B cell (primary cell): Measurements from ENCODE around the gene ACY1. TPM values are rescaled to one million over a fixed set of nuclear protein-coding genes. Genes with fewer than 3 reads are reported as not detected.

Source experiments
- ATAC-seq: fragments of 200-7000 bp; cut with Tn5 transposase; one replicate; pipeline ENCODE4 v1.10.0; 2021; ENCODE audit warnings: low read depth, mild to moderate bottlenecking, moderate number of reproducible peaks, moderate library complexity
- CTCF ChIA-PET: fragments of 350-600 bp; sonication (Branson Sonifier 250); formaldehyde crosslinking; loops from one replicate; lab custom pipeline; 2021; ENCODE audit warnings: antibody characterized with exemption, inconsistent platforms; lab: Charles Lee
- POLR2A ChIA-PET: fragments of 350-600 bp; sonication (Branson Sonifier 250); formaldehyde crosslinking; loops from one replicate; lab custom pipeline; 2021; ENCODE audit warnings: antibody characterized with exemption; lab: Charles Lee
- DNase-seq: peaks from one replicate; pipeline ENCODE4 v3.0.0; 2013
- H2AFZ ChIP-seq: 2 replicates; pipeline ENCODE4 v1.6.1; 2012; ENCODE audit warnings: mild to moderate bottlenecking, low read depth, low read length; ENCODE audit not compliant: insufficient read depth, poor library complexity, severe bottlenecking
- H3K27ac ChIP-seq, 2 donors: 1 replicate in 1 of 2; 2 replicates in 1 of 2; pipeline ENCODE4 v1.5.1; 2012 to 2013; ENCODE audit warnings: low read length in 2 of 2, mild to moderate bottlenecking in 2 of 2, moderate library complexity in 1 of 2
- H3K27me3 ChIP-seq, 4 experiments: fragments of 200-600 bp in 1 of 4; sonication (generic) in 1 of 4; replicated peaks in 1 of 4; 1 replicate in 2 of 4; 2 replicates in 2 of 4; pipeline versions ENCODE4 v1.6.1 to v1.7.0; 2013 to 2016; ENCODE audit warnings: low read length in 3 of 4, mild to moderate bottlenecking in 2 of 4, mixed read lengths in 1 of 4, moderate library complexity in 1 of 4; ENCODE audit not compliant: insufficient read depth in 4 of 4, control insufficient read depth in 3 of 4; ENCODE audit errors: control extremely low read depth in 1 of 4
- H3K36me3 ChIP-seq, 2 experiments: replicated peaks in 1 of 2; 1 replicate in 1 of 2; 2 replicates in 1 of 2; pipeline versions ENCODE4 v1.6.1 to v1.7.1; 2013; ENCODE audit warnings: low read length in 1 of 2; ENCODE audit not compliant: insufficient read depth in 2 of 2, control insufficient read depth in 1 of 2; ENCODE audit errors: control extremely low read depth in 1 of 2, extremely low read depth in 1 of 2
- H3K4me1 ChIP-seq, 2 donors: fragments of 200-600 bp in 1 of 2; sonication (generic) in 1 of 2; 1 replicate in 1 of 2; 2 replicates in 1 of 2; pipeline versions ENCODE4 v1.5.1 to v1.6.1; 2013 to 2017; ENCODE audit warnings: low read length in 2 of 2; ENCODE audit not compliant: control insufficient read depth in 2 of 2, insufficient read depth in 2 of 2
- H3K4me2 ChIP-seq: replicated peaks from 2 replicates; pipeline ENCODE3; 2012; ENCODE audit warnings: mild to moderate bottlenecking, low read depth, low read length; ENCODE audit not compliant: poor library complexity, severe bottlenecking
- H3K4me3 ChIP-seq, 5 experiments: fragments of 200-600 bp in 1 of 5; sonication (generic) in 1 of 5; 1 replicate in 3 of 5; 2 replicates in 2 of 5; pipeline versions ENCODE4 v1.5.1 to v1.7.0; 2011 to 2016; ENCODE audit warnings: low read length in 4 of 5, mild to moderate bottlenecking in 4 of 5, low read depth in 2 of 5, control low read depth in 1 of 5, moderate library complexity in 1 of 5; ENCODE audit not compliant: insufficient read depth in 1 of 5; ENCODE audit errors: control extremely low read depth in 1 of 5, extremely low read depth in 1 of 5
- H3K79me2 ChIP-seq: fragments of 200-600 bp; sonication (generic); one replicate; pipeline ENCODE4 v1.6.0; 2016; ENCODE audit warnings: low read length; ENCODE audit not compliant: control insufficient read depth, insufficient read depth
- H3K9ac ChIP-seq: fragments of 200-600 bp; sonication (generic); 2 replicates; pipeline ENCODE4 v1.6.1; 2017; ENCODE audit warnings: mild to moderate bottlenecking, low read length, moderate library complexity
- H3K9me3 ChIP-seq, 3 donors: one replicate each; pipeline versions ENCODE4 v1.6.1 to v1.7.1; 2013; ENCODE audit warnings: low read length in 2 of 3; ENCODE audit not compliant: control insufficient read depth in 2 of 3, insufficient read depth in 1 of 3; ENCODE audit errors: control extremely low read depth in 1 of 3
- H4K20me1 ChIP-seq: 2 replicates; pipeline ENCODE4 v1.6.0; 2012; ENCODE audit warnings: mild to moderate bottlenecking, low read length; ENCODE audit not compliant: insufficient read depth, control insufficient read depth, poor library complexity, severe bottlenecking
- H3K27ac Mint-ChIP-seq: one replicate; pipeline ENCODE4 v1.8.0; 2021; ENCODE audit warnings: mixed read lengths
- H3K27me3 Mint-ChIP-seq: one replicate; pipeline ENCODE4 v1.8.0; 2021; ENCODE audit warnings: mixed read lengths
- H3K4me1 Mint-ChIP-seq: one replicate; pipeline ENCODE4 v1.8.0; 2021; ENCODE audit warnings: mixed read lengths
- H3K4me3 Mint-ChIP-seq: one replicate; pipeline ENCODE4 v1.8.0; 2021; ENCODE audit warnings: mixed read lengths
- H3K9me3 Mint-ChIP-seq: one replicate; pipeline ENCODE4 v1.8.0; 2022; ENCODE audit warnings: mixed read lengths; ENCODE audit not compliant: insufficient read depth
- EZH2 ChIP-seq: IDR thresholded peaks from 2 replicates; pipeline ENCODE4 v1.6.1; 2012; ENCODE audit warnings: borderline replicate concordance, low read depth, mild to moderate bottlenecking, moderate library complexity, low read length; ENCODE audit not compliant: insufficient read depth, poor library complexity, severe bottlenecking
- WGBS: methylation state at CpG from one replicate; pipeline ENCODE4 v1.1.5; 2013; ENCODE audit warnings: missing lambda C conversion rate; ENCODE audit not compliant: insufficient coverage; 5-methylcytosine and 5-hydroxymethylcytosine counted together
- intact Hi-C: fragments of 100-400 bp; cut with micrococcal nuclease; formaldehyde crosslinking; loops from one replicate; pipeline ENCODE4 v1.10.0; 2022
- polyA plus RNA-seq: library from polyadenylated mRNA; depleted of rRNA; stranded (reverse); fragments of >200 nt; gene quantifications from 2 replicates; pipeline ENCODE4 v1.2.3, GENCODE V29; 2012
- total RNA-seq, 2 donors: library from RNA; stranded (reverse); fragments of 120-200 nt in 1 of 2; gene quantifications; 1 replicate in 1 of 2; 2 replicates in 1 of 2; pipeline versions ENCODE4 v1.2.3 to v1.2.4, GENCODE V29; 2013 to 2022
- TF ChIP-seq, protein P1 (sequence below): fragments of 200-600 bp; IDR thresholded peaks from one replicate; pipeline ENCODE4 v1.8.0; 2022; ENCODE audit warnings: antibody characterized with exemption, mild to moderate bottlenecking

The ACY1 gene
- total and polyA plus RNA-seq, 2 donors (not counting 1 experiment from before 2014, with no cell fraction given): 14.6 to 26.2 TPM

DNA sequence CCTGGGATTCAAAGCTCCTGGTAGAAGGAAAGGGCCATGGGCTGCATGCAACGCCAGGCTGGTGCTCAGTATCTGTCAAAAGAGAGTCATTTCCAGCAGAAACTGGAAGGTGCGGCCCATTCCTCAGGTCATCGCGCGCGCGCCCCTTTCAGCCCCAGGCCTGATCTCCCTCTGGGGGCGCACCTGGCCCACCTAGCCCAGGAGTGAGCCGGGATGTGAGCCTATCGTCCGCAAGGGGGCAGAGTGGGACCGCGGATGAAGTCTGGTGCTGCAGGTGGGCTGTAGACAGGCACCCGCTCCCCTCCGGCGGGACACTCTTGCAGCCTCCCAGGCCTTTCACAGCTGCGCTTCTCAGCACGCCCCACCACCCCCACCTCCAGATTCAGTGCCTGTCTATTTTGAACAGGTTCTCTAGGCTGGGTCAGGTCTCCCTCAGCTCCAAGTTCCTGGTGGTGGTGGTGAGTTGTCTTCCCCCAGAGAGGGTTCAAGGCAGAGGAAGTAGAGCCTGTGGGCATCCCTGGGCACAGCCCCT is 18.2 kb downstream of the ACY1 start:
- POLR2A ChIA-PET: interaction anchor here (0.6 to 1.0 kb wide), 3 partner anchors 54 to 120 kb away, joined by 3 to 4 read pairs (median 3); partner anchors contain the start of gene DUSP7
- H3K27ac ChIP-seq: no peak overlapping the region
- H3K4me1 ChIP-seq: peaks cover 6 to 13% of the 10 kb centered on the region in 2 donors
- Mint-ChIP-seq H3K4me3 (no peak overlapping the region), H3K27me3 (peaks cover 6% of the 10 kb centered on the region), H3K9me3 (no peaks in the 10 kb centered on the region), H3K4me1 (peaks cover 5% of the 10 kb centered on the region), H3K27ac (peak overlapping the region; percentile 37)
- no peak overlapping the region for H3K9ac ChIP-seq
- H4K20me1 ChIP-seq: no peaks in the 10 kb centered on the region
- DNase-seq (peak; percentile 91), ATAC-seq (peak; percentile 99)
- no peaks in the 10 kb centered on the region for H3K36me3 ChIP-seq
- intact Hi-C loops: loop anchor here (1.0 to 2.0 kb wide), 5 partner anchors 54 to 446 kb away; partner anchors contain the start of gene PARP3
- no peaks in the 10 kb centered on the region for H3K9me3 ChIP-seq
- TF ChIP-seq, protein P1, sequence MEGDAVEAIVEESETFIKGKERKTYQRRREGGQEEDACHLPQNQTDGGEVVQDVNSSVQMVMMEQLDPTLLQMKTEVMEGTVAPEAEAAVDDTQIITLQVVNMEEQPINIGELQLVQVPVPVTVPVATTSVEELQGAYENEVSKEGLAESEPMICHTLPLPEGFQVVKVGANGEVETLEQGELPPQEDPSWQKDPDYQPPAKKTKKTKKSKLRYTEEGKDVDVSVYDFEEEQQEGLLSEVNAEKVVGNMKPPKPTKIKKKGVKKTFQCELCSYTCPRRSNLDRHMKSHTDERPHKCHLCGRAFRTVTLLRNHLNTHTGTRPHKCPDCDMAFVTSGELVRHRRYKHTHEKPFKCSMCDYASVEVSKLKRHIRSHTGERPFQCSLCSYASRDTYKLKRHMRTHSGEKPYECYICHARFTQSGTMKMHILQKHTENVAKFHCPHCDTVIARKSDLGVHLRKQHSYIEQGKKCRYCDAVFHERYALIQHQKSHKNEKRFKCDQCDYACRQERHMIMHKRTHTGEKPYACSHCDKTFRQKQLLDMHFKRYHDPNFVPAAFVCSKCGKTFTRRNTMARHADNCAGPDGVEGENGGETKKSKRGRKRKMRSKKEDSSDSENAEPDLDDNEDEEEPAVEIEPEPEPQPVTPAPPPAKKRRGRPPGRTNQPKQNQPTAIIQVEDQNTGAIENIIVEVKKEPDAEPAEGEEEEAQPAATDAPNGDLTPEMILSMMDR: peak; percentile 90
- no peak for TF ChIP-seq EZH2
- WGBS: 2% methylated on average over 11 of the region's 18 CpGs
- H2AFZ ChIP-seq: peak overlapping the region; percentile 50
- H3K4me3 ChIP-seq: no peak overlapping the region
- CTCF ChIA-PET: interaction anchor here (0.7 to 5.7 kb wide), 30 partner anchors 9 to 451 kb away, joined by 3 to 166 read pairs (median 5); partner anchors contain the start of genes ABHD14B, ACY1, DUSP7 and PARP3
- no peaks in the 10 kb centered on the region for H3K27me3 ChIP-seq
- H3K79me2 ChIP-seq: no peaks in the 10 kb centered on the region
- peak overlapping the region; percentile 56 for H3K4me2 ChIP-seq

DNA sequence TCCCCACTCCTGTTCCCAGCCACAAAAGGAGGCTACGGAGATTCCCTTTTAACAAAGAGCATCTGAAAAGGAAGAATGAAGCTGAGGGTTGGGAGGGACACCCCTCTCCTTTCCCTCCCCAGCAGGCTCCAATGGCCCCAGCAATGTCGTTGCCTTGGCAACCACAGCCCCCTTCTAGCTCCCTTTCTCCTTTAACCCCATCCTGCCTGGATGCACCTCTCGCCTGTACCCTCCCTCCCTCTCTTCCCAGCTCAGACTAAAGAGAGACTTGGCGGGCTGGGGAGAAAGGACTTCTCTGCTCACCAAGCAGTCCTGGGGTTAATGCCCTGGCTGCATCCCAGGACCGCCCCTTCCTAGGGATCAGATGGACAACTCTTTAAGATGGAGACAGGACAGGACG is 19.4 kb downstream of the ACY1 start:
- Histone ChIP-seq H2AFZ (no peak overlapping the region), H3K79me2 (no peaks in the 10 kb centered on the region), H4K20me1 (no peaks in the 10 kb centered on the region), H3K9ac (no peak overlapping the region), H3K4me2 (no peak overlapping the region), H3K9me3 (no peaks in the 10 kb centered on the region), H3K27me3 (no peaks in the 10 kb centered on the region), H3K4me3 (no peak overlapping the region), H3K36me3 (no peaks in the 10 kb centered on the region), H3K27ac (no peak overlapping the region), H3K4me1 (peaks cover 6 to 13% of the 10 kb centered on the region in 2 donors)
- Mint-ChIP-seq H3K4me3 (no peak overlapping the region), H3K9me3 (no peaks in the 10 kb centered on the region), H3K4me1 (peaks cover 5% of the 10 kb centered on the region), H3K27ac (no peak overlapping the region), H3K27me3 (peaks cover 5% of the 10 kb centered on the region)
- ChIA-PET CTCF (interaction anchor here (0.9 to 5.7 kb wide), 12 partner anchors 11 to 337 kb away, joined by 3 to 166 read pairs (median 6); partner anchors contain the start of genes ABHD14B, ACY1, POC1A and TLR9), POLR2A (no interaction called here)
- DNase-seq (no peak), ATAC-seq (no peak)
- WGBS: no CpG with 5 or more reads among the region's 6 CpGs
- TF ChIP-seq EZH2: no peak
- TF ChIP-seq, protein P1: no peak
- intact Hi-C loops: no loop called here
